ENCODE measurements around the gene ZNF814.
A peak's percentile ranks its signal among the peaks of the same experiment; 100 is the strongest.

ZNF814 gene

GRCh38 chr19:57807541-57807940 lies 81.3 kb downstream of the ZNF814 start:
- Histone ChIP-seq H3K4me3 (ENCODE audit: low read depth, low read length) (no peak overlapping the region), H3K27ac (no peak overlapping the region), H3K27me3 (replicated peaks) (no peaks in the 10 kb centered on the region), H3K36me3 (replicated peaks) (peaks cover 31% of the 10 kb centered on the region)
- no peak for DNase-seq
- in situ Hi-C loops (cut with HindIII; ENCODE audit: low pct_ligation_motif_present, low sequenced_read_pairs) = no loop called here
- TF ChIP-seq CTCF (IDR thresholded peaks at IDR 0.05; ENCODE audit: low read depth, low read length, missing control alignments) = no peak

GRCh38 chr19:57803594-57804325 lies 85.1 kb downstream of the ZNF814 start:
- Histone ChIP-seq H3K36me3 (replicated peaks) (peaks cover 11% of the 10 kb centered on the region), H3K27ac (peak overlapping the region; percentile 81), H3K27me3 (replicated peaks) (no peaks in the 10 kb centered on the region), H3K4me3 (ENCODE audit: low read depth, low read length) (peak overlapping the region; percentile 64)
- peak; percentile 77 for DNase-seq
- in situ Hi-C loops (cut with HindIII; ENCODE audit: low pct_ligation_motif_present, low sequenced_read_pairs) = no loop called here
- TF ChIP-seq CTCF (IDR thresholded peaks at IDR 0.05; ENCODE audit: low read depth, low read length, missing control alignments) = no peak

GRCh38 chr19:57803265-57803593 lies 85.6 kb downstream of the ZNF814 start:
- in situ Hi-C loops (cut with HindIII; ENCODE audit: low pct_ligation_motif_present, low sequenced_read_pairs) = no loop called here
- Histone ChIP-seq H3K27ac (peak overlapping the region; percentile 81), H3K4me3 (ENCODE audit: low read depth, low read length) (peak overlapping the region; percentile 64), H3K27me3 (replicated peaks) (no peaks in the 10 kb centered on the region), H3K36me3 (replicated peaks) (peaks cover 7% of the 10 kb centered on the region)
- no peak for DNase-seq
- no peak for TF ChIP-seq CTCF (IDR thresholded peaks at IDR 0.05; ENCODE audit: low read depth, low read length, missing control alignments)

- no peak for DNase-seq
- H3K27ac ChIP-seq = no peak overlapping the region
- no peaks in the 10 kb centered on the region for H3K27me3 ChIP-seq (replicated peaks)
- in situ Hi-C loops (cut with HindIII; ENCODE audit: low pct_ligation_motif_present, low sequenced_read_pairs) = no loop called here
- TF ChIP-seq CTCF (IDR thresholded peaks at IDR 0.05; ENCODE audit: low read depth, low read length, missing control alignments) = no peak
- no peaks in the 10 kb centered on the region for H3K36me3 ChIP-seq (replicated peaks)
- no peak overlapping the region for H3K4me3 ChIP-seq (ENCODE audit: low read depth, low read length)
Measured at GRCh38 chr19:57802269-57802668, 86.6 kb downstream of the ZNF814 start.

- peaks cover 5% of the 10 kb centered on the region for H3K36me3 ChIP-seq (replicated peaks)
- no peak overlapping the region for H3K4me3 ChIP-seq (ENCODE audit: low read depth, low read length)
- no peaks in the 10 kb centered on the region for H3K27me3 ChIP-seq (replicated peaks)
- TF ChIP-seq CTCF (IDR thresholded peaks at IDR 0.05; ENCODE audit: low read depth, low read length, missing control alignments) = no peak
- H3K27ac ChIP-seq = no peak overlapping the region
- in situ Hi-C loops (cut with HindIII; ENCODE audit: low pct_ligation_motif_present, low sequenced_read_pairs) = no loop called here
- no peak for DNase-seq
Measured at GRCh38 chr19:57800696-57801095, 88.1 kb downstream of the ZNF814 start.

Data from brain microvascular endothelial cell (primary cell).